SK-N-SH (cell line): ENCODE measurements around the gene SERTAD2. TPM values are rescaled to one million over a fixed set of nuclear protein-coding genes. Genes with fewer than 3 reads are reported as not detected.

Experiments used
- CTCF ChIA-PET: fragments of 300-600, 350-600 bp; formaldehyde crosslinking; extraction: SDS; loops from one replicate; lab custom pipeline; 2021; lab: Yijun Ruan, JAX
- POLR2A ChIA-PET: fragments of 350-600 bp; sonication (Branson Sonifier 250); formaldehyde crosslinking; extraction: SDS; loops from one replicate; lab custom pipeline; 2020; ENCODE audit warnings: antibody characterized with exemption, inconsistent platforms; lab: Yijun Ruan, JAX
- DNase-seq: peaks from one replicate; pipeline ENCODE4 v3.0.0; 2012
- H2AFZ ChIP-seq: fragments of 200-600 bp; sonication (generic); 2 replicates; pipeline ENCODE4 v1.8.1; 2016; ENCODE audit warnings: antibody characterized with exemption, mild to moderate bottlenecking, low read depth
- H3F3A ChIP-seq: fragments of 200-600 bp; sonication (generic); replicated peaks from 2 replicates; pipeline ENCODE3; 2016; ENCODE audit warnings: antibody characterized with exemption, mild to moderate bottlenecking; ENCODE audit not compliant: insufficient read depth
- H3K27ac ChIP-seq, 2 experiments: fragments of 200-500 bp in 1 of 2; fragments of 200-600 bp in 1 of 2; sonication (Bioruptor generic) in 1 of 2; sonication (generic), shearing (Covaris generic) in 1 of 2; 2 replicates each; pipeline versions ENCODE4 v1.5.1 to v1.6.1; 2014 to 2016; ENCODE audit warnings: low read depth in 2 of 2, inconsistent platforms in 1 of 2, low read length in 1 of 2, mild to moderate bottlenecking in 1 of 2, mixed read lengths in 1 of 2
- H3K27me3 ChIP-seq: fragments of 200-600 bp; sonication (generic), shearing (Covaris generic); 2 replicates; pipeline ENCODE4 v1.6.1; 2016; ENCODE audit warnings: mixed run types; ENCODE audit not compliant: insufficient read depth
- H3K36me3 ChIP-seq, 2 experiments: fragments of 200-500 bp in 1 of 2; fragments of 200-600 bp in 1 of 2; sonication (Bioruptor generic) in 1 of 2; sonication (generic) in 1 of 2; replicated peaks in 1 of 2; 2 replicates each; pipeline versions ENCODE3 to v1.5.1; 2014 to 2016; ENCODE audit warnings: low read length in 1 of 2, mild to moderate bottlenecking in 1 of 2; ENCODE audit not compliant: insufficient read depth in 2 of 2, control insufficient read depth in 1 of 2
- H3K4me1 ChIP-seq, 2 experiments: fragments of 200-500 bp in 1 of 2; fragments of 200-600 bp in 1 of 2; sonication (Bioruptor generic) in 1 of 2; sonication (generic), shearing (Covaris generic) in 1 of 2; 2 replicates each; pipeline versions ENCODE4 v1.5.1 to v1.6.1; 2014 to 2016; ENCODE audit warnings: low read depth in 1 of 2, low read length in 1 of 2, mixed run types in 1 of 2; ENCODE audit not compliant: insufficient read depth in 2 of 2, control insufficient read depth in 1 of 2
- H3K4me2 ChIP-seq: fragments of 200-600 bp; sonication (generic), shearing (Covaris generic); 2 replicates; pipeline ENCODE4 v1.6.1; 2017; ENCODE audit warnings: mixed run types
- H3K4me3 ChIP-seq, 2 experiments: fragments of 200-500 bp in 1 of 2; fragments of 200-600 bp in 1 of 2; sonication (Bioruptor generic) in 1 of 2; sonication (generic), shearing (Covaris generic) in 1 of 2; 2 replicates each; pipeline versions ENCODE4 v1.5.1 to v1.8.1; 2014 to 2016; ENCODE audit warnings: low read depth in 2 of 2, inconsistent platforms in 1 of 2, low read length in 1 of 2, mild to moderate bottlenecking in 1 of 2, mixed read lengths in 1 of 2, moderate library complexity in 1 of 2
- H3K79me2 ChIP-seq: fragments of 200-600 bp; sonication (generic); 2 replicates; pipeline ENCODE4 v1.8.1; 2017; ENCODE audit warnings: mild to moderate bottlenecking; ENCODE audit not compliant: insufficient read depth
- H3K9ac ChIP-seq: fragments of 200-600 bp; sonication (generic); 2 replicates; pipeline ENCODE4 v1.6.1; 2017; ENCODE audit warnings: mixed run types
- H3K9me2 ChIP-seq: fragments of 200-600 bp; sonication (generic); 2 replicates; pipeline ENCODE4 v1.6.1; 2017; ENCODE audit warnings: mixed run types
- H3K9me3 ChIP-seq: fragments of 200-600 bp; sonication (generic); 2 replicates; pipeline ENCODE4 v1.6.1; 2017; ENCODE audit warnings: mixed run types, mild to moderate bottlenecking, moderate library complexity
- H4K20me1 ChIP-seq: fragments of 200-600 bp; sonication (generic); 2 replicates; pipeline ENCODE4 v1.6.1; 2017; ENCODE audit warnings: mild to moderate bottlenecking, mixed run types; ENCODE audit not compliant: insufficient read depth
- CHD2 ChIP-seq: fragments of 150-350 bp; IDR thresholded peaks from 2 replicates; pipeline ENCODE4 v1.6.1; 2018; ENCODE audit warnings: low read length; ENCODE audit not compliant: partially characterized antibody
- ELF1 ChIP-seq: IDR thresholded peaks from 2 replicates; pipeline ENCODE4 v1.4.0; 2012
- FOXJ3 ChIP-seq: sonication (generic); formaldehyde crosslinking; IDR thresholded peaks from 2 replicates; pipeline ENCODE4 v1.5.1; 2020; ENCODE audit warnings: mild to moderate bottlenecking, missing genetic modification reagents
- FOXM1 ChIP-seq: IDR thresholded peaks from 2 replicates; pipeline ENCODE4 v1.4.0; 2012; ENCODE audit warnings: low read depth, mild to moderate bottlenecking
- GABPA ChIP-seq: IDR thresholded peaks from 2 replicates; pipeline ENCODE4 v1.4.0; 2012; ENCODE audit warnings: low read depth, mild to moderate bottlenecking
- MEF2A ChIP-seq: IDR thresholded peaks from 2 replicates; pipeline ENCODE4 v1.4.0; 2012; ENCODE audit warnings: low read depth, borderline replicate concordance
- MXI1 ChIP-seq: IDR thresholded peaks from 2 replicates; pipeline ENCODE4 v1.6.1; 2012; ENCODE audit warnings: mild to moderate bottlenecking, low read depth, low read length, improper control_type of control experiment
- POLR2AphosphoS5 ChIP-seq: IDR thresholded peaks from 2 replicates; pipeline ENCODE4 v1.6.1; 2012; ENCODE audit warnings: low read depth, low read length
- RAD21 ChIP-seq: IDR thresholded peaks from 2 replicates; pipeline ENCODE4 v1.6.1; 2012; ENCODE audit warnings: mild to moderate bottlenecking, low read length
- RXRA ChIP-seq: IDR thresholded peaks from 2 replicates; pipeline ENCODE4 v1.4.0; 2012; ENCODE audit warnings: low read depth, mild to moderate bottlenecking, borderline replicate concordance
- SIN3A ChIP-seq: IDR thresholded peaks from 2 replicates; pipeline ENCODE4 v1.6.1; 2012; ENCODE audit warnings: low read depth, mild to moderate bottlenecking, low read length, moderate library complexity, borderline replicate concordance
- SMC3 ChIP-seq: IDR thresholded peaks from 2 replicates; pipeline ENCODE4 v1.6.1; 2012; ENCODE audit warnings: low read depth, low read length, improper control_type of control experiment
- TAF1 ChIP-seq: IDR thresholded peaks from 2 replicates; pipeline ENCODE4 v1.6.1; 2012; ENCODE audit warnings: low read depth, mild to moderate bottlenecking, low read length, moderate library complexity, borderline replicate concordance
- TEAD4 ChIP-seq: IDR thresholded peaks from 2 replicates; pipeline ENCODE4 v1.4.0; 2012; ENCODE audit warnings: mild to moderate bottlenecking, borderline replicate concordance; ENCODE audit not compliant: insufficient read depth
- YY1 ChIP-seq: IDR thresholded peaks from 2 replicates; pipeline ENCODE4 v1.4.0; 2012; ENCODE audit warnings: low read depth, mild to moderate bottlenecking
- WGBS: methylation state at CpG from one replicate; pipeline ENCODE4 v1.1.6; 2017; ENCODE audit warnings: low lambda C conversion rate; 5-methylcytosine and 5-hydroxymethylcytosine counted together
- polyA plus RNA-seq, 3 experiments: library from polyadenylated mRNA; depleted of rRNA; stranded (reverse); fragments of >200 nt; gene quantifications; 2 replicates each; pipeline ENCODE4 v1.2.3, GENCODE V29; 2012
- TF ChIP-seq, protein P1 (sequence below): fragments of 200-600 bp; sonication (generic); IDR thresholded peaks from 2 replicates; pipeline ENCODE4 v1.6.1; 2017; ENCODE audit warnings: antibody characterized with exemption, mild to moderate bottlenecking, moderate library complexity
- TF ChIP-seq, protein P2 (sequence below): IDR thresholded peaks from 2 replicates; pipeline ENCODE4 v1.4.0; 2012; ENCODE audit warnings: low read depth, borderline replicate concordance
- TF ChIP-seq, protein P3 (sequence below): IDR thresholded peaks from 2 replicates; pipeline ENCODE4; 2012
- TF ChIP-seq, protein P4 (sequence below): IDR thresholded peaks from 2 replicates; pipeline ENCODE4 v1.4.0; 2012; ENCODE audit warnings: low read depth

The SERTAD2 gene
- polyA plus RNA-seq, 1 of the 3 experiments (the other 2 are of a cell fraction), result 9.1 TPM

DNA sequence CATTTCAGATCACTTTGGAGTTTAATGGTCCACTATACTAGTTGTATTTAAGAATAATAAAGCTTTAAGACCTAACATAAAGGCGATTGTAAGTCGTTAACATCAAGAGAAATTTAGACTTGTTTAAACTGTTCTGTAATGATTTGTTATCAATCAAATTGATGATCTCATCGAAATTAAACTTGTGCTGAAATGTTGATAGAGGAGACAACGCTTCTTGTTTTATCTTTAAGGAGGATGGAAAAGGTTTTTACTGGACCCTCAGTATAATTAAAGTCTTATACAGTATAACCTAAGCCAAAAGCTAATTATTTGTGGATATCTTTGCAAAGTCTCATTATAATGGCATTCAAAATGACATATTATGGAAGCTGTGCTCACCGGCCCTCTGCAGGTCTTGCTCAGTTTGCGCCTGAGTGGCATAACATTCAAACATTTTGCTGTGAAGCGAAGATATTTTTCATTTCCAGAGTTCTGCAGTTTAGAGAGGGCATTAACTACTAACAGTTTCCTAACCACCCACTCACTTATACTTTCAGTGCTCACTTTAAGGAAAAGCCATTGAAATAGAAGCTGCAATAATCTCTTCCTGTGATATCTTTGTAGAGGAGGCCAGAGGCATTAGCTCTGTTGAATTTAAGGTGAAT, 1.4 kb upstream of the SERTAD2 start:
- Histone ChIP-seq H3K79me2 (peaks cover 41% of the 10 kb centered on the region), H4K20me1 (peaks cover 25% of the 10 kb centered on the region), H3K27ac (peak overlapping the region; percentile 91 to 93; a peak in 3 of 4 replicates), H3K9me3 (no peaks in the 10 kb centered on the region), H3K9me2 (no peaks in the 10 kb centered on the region), H3K4me1 (peaks cover 18 to 30% of the 10 kb centered on the region in 2 experiments), H3K9ac (peak overlapping the region; percentile 91), H3F3A (peaks cover 23% of the 10 kb centered on the region), H3K4me3 (peak overlapping the region; percentile 85), H3K36me3 (no peaks in the 10 kb centered on the region), H3K4me2 (peak overlapping the region; percentile 86), H2AFZ (no peak overlapping the region), H3K27me3 (no peaks in the 10 kb centered on the region)
- DNase-seq, result no peak
- 61% methylated on average over 7 of the region's 7 CpGs for WGBS
- peak; percentile 36; the same call in 1 of the 2 replicates for TF ChIP-seq RAD21
- TF ChIP-seq TAF1, result no peak
- TF ChIP-seq, protein P1, sequence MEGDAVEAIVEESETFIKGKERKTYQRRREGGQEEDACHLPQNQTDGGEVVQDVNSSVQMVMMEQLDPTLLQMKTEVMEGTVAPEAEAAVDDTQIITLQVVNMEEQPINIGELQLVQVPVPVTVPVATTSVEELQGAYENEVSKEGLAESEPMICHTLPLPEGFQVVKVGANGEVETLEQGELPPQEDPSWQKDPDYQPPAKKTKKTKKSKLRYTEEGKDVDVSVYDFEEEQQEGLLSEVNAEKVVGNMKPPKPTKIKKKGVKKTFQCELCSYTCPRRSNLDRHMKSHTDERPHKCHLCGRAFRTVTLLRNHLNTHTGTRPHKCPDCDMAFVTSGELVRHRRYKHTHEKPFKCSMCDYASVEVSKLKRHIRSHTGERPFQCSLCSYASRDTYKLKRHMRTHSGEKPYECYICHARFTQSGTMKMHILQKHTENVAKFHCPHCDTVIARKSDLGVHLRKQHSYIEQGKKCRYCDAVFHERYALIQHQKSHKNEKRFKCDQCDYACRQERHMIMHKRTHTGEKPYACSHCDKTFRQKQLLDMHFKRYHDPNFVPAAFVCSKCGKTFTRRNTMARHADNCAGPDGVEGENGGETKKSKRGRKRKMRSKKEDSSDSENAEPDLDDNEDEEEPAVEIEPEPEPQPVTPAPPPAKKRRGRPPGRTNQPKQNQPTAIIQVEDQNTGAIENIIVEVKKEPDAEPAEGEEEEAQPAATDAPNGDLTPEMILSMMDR, result peak; percentile 58
- peak; percentile 36; the same call in 1 of the 2 replicates for TF ChIP-seq SMC3
- TF ChIP-seq ELF1, result no peak
- TF ChIP-seq, protein P2, sequence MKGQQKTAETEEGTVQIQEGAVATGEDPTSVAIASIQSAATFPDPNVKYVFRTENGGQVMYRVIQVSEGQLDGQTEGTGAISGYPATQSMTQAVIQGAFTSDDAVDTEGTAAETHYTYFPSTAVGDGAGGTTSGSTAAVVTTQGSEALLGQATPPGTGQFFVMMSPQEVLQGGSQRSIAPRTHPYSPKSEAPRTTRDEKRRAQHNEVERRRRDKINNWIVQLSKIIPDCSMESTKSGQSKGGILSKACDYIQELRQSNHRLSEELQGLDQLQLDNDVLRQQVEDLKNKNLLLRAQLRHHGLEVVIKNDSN, result no peak
- TF ChIP-seq TEAD4, result no peak
- TF ChIP-seq FOXJ3 (CRISPR knock-in tag), result no peak
- no peak for TF ChIP-seq SIN3A
- ChIA-PET POLR2A (interaction anchor here (1.3 to 2.8 kb wide), 7 partner anchors 9 to 401 kb away, joined by 4 to 33 read pairs (median 7); partner anchors contain the start of gene CEP68), CTCF (interaction anchor here (0.7 to 5.8 kb wide), 19 partner anchors 9 to 218 kb away, joined by 3 to 33 read pairs (median 3); partner anchors contain the start of gene AFTPH)

DNA sequence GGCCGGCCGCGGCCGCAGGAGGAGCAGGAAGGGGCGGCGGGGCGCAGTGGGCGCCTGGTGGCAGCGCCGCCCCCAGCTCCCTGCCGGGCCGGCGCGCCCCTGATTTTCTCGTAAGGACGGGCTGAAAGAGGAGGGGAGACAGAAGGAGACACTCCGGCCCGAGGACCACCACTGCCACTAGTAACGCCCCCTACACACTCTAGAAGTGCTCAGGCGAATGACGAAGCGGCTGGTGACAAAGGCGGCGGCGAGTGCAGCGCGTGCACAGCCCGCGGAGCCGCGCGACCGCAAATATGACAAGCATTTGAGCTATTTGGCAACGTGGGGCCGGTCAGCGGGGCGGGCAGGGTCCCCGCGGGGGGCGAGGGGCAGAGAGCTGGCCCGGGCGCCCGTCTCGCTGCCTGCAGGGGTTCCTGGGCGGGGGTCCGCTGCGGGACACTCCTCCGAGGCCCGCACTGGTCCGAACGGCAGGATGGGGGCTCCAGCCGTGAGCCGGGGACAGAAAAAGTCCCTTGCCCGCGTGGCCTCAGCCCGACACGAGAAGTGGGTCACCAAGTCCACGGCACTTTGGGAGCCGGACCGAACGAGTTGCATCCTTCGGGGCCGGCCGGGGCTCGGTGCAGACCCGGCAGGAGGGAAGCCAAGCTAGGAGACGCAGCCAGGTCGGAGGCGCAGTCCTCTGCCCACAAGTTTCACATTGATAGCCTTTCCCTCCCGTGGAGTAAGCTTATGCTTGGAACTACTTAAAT, 524 bp upstream of the SERTAD2 start:
- no peaks in the 10 kb centered on the region for H3K27me3 ChIP-seq
- H3K4me1 ChIP-seq, result peaks cover 21 to 36% of the 10 kb centered on the region in 2 experiments
- no peaks in the 10 kb centered on the region for H3K9me2 ChIP-seq
- H3K36me3 ChIP-seq, result no peaks in the 10 kb centered on the region
- H3F3A ChIP-seq, result peaks cover 23% of the 10 kb centered on the region
- ChIA-PET POLR2A (interaction anchor here (0.7 to 2.8 kb wide), 17 partner anchors 10 to 402 kb away, joined by 3 to 33 read pairs (median 5); partner anchors contain the start of genes AFTPH and CEP68), CTCF (interaction anchor here (1.0 to 5.8 kb wide), 29 partner anchors 9 to 323 kb away, joined by 3 to 33 read pairs (median 5); partner anchors contain the start of gene AFTPH)
- H3K9me3 ChIP-seq, result no peaks in the 10 kb centered on the region
- peak overlapping the region; percentile 86 for H3K4me2 ChIP-seq
- H3K27ac ChIP-seq, result peak overlapping the region; percentile 91 to 93
- peak overlapping the region; percentile 91 for H3K9ac ChIP-seq
- DNase-seq, result no peak
- WGBS, result 3% methylated on average over 19 of the region's 70 CpGs
- H3K4me3 ChIP-seq, result peak overlapping the region; percentile 85
- H2AFZ ChIP-seq, result peak overlapping the region; percentile 56; the same call in 1 of the 2 replicates
- peaks cover 32% of the 10 kb centered on the region for H4K20me1 ChIP-seq
- peaks cover 50% of the 10 kb centered on the region for H3K79me2 ChIP-seq
- TF ChIP-seq TAF1, result 0 out of 2 replicates have a peak, but pooled peaks have one; percentile 12
- no peak for TF ChIP-seq GABPA
- TF ChIP-seq POLR2AphosphoS5, result peak; percentile 87
- TF ChIP-seq, protein P2, result no peak
- peak; percentile 54; the same call in 1 of the 2 replicates for TF ChIP-seq RXRA
- TF ChIP-seq, protein P3, sequence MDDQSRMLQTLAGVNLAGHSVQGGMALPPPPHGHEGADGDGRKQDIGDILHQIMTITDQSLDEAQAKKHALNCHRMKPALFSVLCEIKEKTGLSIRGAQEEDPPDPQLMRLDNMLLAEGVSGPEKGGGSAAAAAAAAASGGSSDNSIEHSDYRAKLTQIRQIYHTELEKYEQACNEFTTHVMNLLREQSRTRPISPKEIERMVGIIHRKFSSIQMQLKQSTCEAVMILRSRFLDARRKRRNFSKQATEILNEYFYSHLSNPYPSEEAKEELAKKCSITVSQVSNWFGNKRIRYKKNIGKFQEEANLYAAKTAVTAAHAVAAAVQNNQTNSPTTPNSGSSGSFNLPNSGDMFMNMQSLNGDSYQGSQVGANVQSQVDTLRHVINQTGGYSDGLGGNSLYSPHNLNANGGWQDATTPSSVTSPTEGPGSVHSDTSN, result 0 out of 2 replicates have a peak, but pooled peaks have one; percentile 24
- TF ChIP-seq CHD2, result no peak
- peak; percentile 12; the same call in 1 of the 2 replicates for TF ChIP-seq MXI1
- TF ChIP-seq FOXM1, result no peak
- peak; percentile 98 for TF ChIP-seq TEAD4
- TF ChIP-seq, protein P4, sequence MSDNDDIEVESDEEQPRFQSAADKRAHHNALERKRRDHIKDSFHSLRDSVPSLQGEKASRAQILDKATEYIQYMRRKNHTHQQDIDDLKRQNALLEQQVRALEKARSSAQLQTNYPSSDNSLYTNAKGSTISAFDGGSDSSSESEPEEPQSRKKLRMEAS, result peak; percentile 77
- TF ChIP-seq YY1, result peak; percentile 17; the same call in 1 of the 2 replicates
- no peak for TF ChIP-seq RAD21
- TF ChIP-seq SIN3A, result peak; percentile 74; the same call in 1 of the 2 replicates
- TF ChIP-seq SMC3, result no peak
- TF ChIP-seq MEF2A, result no peak
